T-helper 17 cell (primary cell): Measurements from ENCODE around the gene UBE2M. TPM values are rescaled to one million over a fixed set of nuclear protein-coding genes. Genes with fewer than 3 reads are reported as not detected.

Experiments
- ATAC-seq: fragments of 150-1000 bp; cut with Tn5 transposase; 2 replicates; pipeline ENCODE4 v1.10.0; 2021; ENCODE audit warnings: mild to moderate bottlenecking, moderate library complexity
- DNase-seq, 3 donors: peaks; one replicate each; pipeline versions ENCODE4 v3.0.0 to v3.0.0-alpha.2; 2020 to 2021
- H3K9me3 ChIP-seq: one replicate; pipeline ENCODE4 v1.7.0; 2013; ENCODE audit warnings: low read length, mild to moderate bottlenecking; ENCODE audit not compliant: control insufficient read depth, poor library complexity, severe bottlenecking
- H3K27ac Mint-ChIP-seq: one replicate; pipeline ENCODE4 v1.8.0; 2022; ENCODE audit warnings: mild to moderate bottlenecking, moderate library complexity, mixed read lengths
- H3K27me3 Mint-ChIP-seq: one replicate; pipeline ENCODE4 v1.8.0; 2022; ENCODE audit warnings: mixed read lengths
- H3K36me3 Mint-ChIP-seq: one replicate; pipeline ENCODE4 v1.8.0; 2022; ENCODE audit warnings: low read depth, mixed read lengths
- H3K4me1 Mint-ChIP-seq: one replicate; pipeline ENCODE4 v1.8.0; 2022; ENCODE audit warnings: mild to moderate bottlenecking, mixed read lengths
- H3K4me3 Mint-ChIP-seq: one replicate; pipeline ENCODE4 v1.8.0; 2022; ENCODE audit warnings: mild to moderate bottlenecking, moderate library complexity, mixed read lengths
- total RNA-seq, 4 donors: library from RNA in 2 of 4; stranded (reverse) in 2 of 4; gene quantifications; one replicate each; pipeline ENCODE4 v1.2.3 and lab custom pipeline; 2022 to 2026

UBE2M gene
- total RNA-seq, 2 donors from 2014 or later = 36.1 to 63.5 TPM

GRCh38 chr19:58531034-58531840 is 27.2 kb downstream of the UBE2M start:
- peaks cover 2% of the 10 kb centered on the region for H3K36me3 Mint-ChIP-seq
- no peak overlapping the region for H3K4me3 Mint-ChIP-seq
- no peaks in the 10 kb centered on the region for H3K27me3 Mint-ChIP-seq
- no peak overlapping the region for H3K27ac Mint-ChIP-seq
- no peak for DNase-seq
- H3K9me3 ChIP-seq = no peaks in the 10 kb centered on the region
- ATAC-seq = no peak
- H3K4me1 Mint-ChIP-seq = peaks cover 2% of the 10 kb centered on the region

- Mint-ChIP-seq H3K4me3 (no peak overlapping the region), H3K27ac (no peak overlapping the region), H3K27me3 (no peaks in the 10 kb centered on the region), H3K4me1 (no peaks in the 10 kb centered on the region), H3K36me3 (no peaks in the 10 kb centered on the region)
- no peaks in the 10 kb centered on the region for H3K9me3 ChIP-seq
- ATAC-seq (no peak), DNase-seq (no peak)
These were observed 29.0 kb downstream of the UBE2M start for GRCh38 chr19:58529405-58529804.

GRCh38 chr19:58522709-58523108 is 35.7 kb downstream of the UBE2M start:
- no peak overlapping the region for H3K27ac Mint-ChIP-seq
- no peak for DNase-seq
- H3K9me3 ChIP-seq = no peaks in the 10 kb centered on the region
- ATAC-seq = no peak
- H3K27me3 Mint-ChIP-seq = no peaks in the 10 kb centered on the region
- peaks cover 2% of the 10 kb centered on the region for H3K36me3 Mint-ChIP-seq
- peaks cover 25% of the 10 kb centered on the region for H3K4me1 Mint-ChIP-seq
- H3K4me3 Mint-ChIP-seq = no peak overlapping the region

- Mint-ChIP-seq H3K4me1 (peaks cover 25% of the 10 kb centered on the region), H3K4me3 (no peak overlapping the region), H3K27ac (no peak overlapping the region), H3K27me3 (no peaks in the 10 kb centered on the region), H3K36me3 (peaks cover 2% of the 10 kb centered on the region)
- DNase-seq = no peak
- H3K9me3 ChIP-seq = no peaks in the 10 kb centered on the region
- no peak for ATAC-seq
These were observed 36.8 kb downstream of the UBE2M start for GRCh38 chr19:58521651-58522050.

GRCh38 chr19:58520257-58520599 is 38.2 kb downstream of the UBE2M start:
- ATAC-seq = no peak
- H3K4me1 Mint-ChIP-seq = peaks cover 32% of the 10 kb centered on the region

GRCh38 chr19:58519355-58520256 is 38.8 kb downstream of the UBE2M start, which contains the start of gene ZBTB45:
Gene ZBTB45 (minus strand): TSS chr19:58519810. CDS start chr19:58517673, 2,137 bp downstream.
- peaks cover 2% of the 10 kb centered on the region for H3K36me3 Mint-ChIP-seq
- DNase-seq (peak; percentile 84 to 91 (median 87)), ATAC-seq (peak; percentile 85)
- H3K27ac Mint-ChIP-seq = peak within 1 kb of the TSS; percentile 96
- H3K27me3 Mint-ChIP-seq = no peaks in the 10 kb centered on the region
- peaks cover 35% of the 10 kb centered on the region for H3K4me1 Mint-ChIP-seq
- no peaks in the 10 kb centered on the region for H3K9me3 ChIP-seq
- H3K4me3 Mint-ChIP-seq = peak within 1 kb of the TSS; percentile 97

More at GRCh38 chr19:58520257-58520599, 38.2 kb downstream of the UBE2M start:
- peak overlapping the region; percentile 97 for H3K4me3 Mint-ChIP-seq
- no peaks in the 10 kb centered on the region for H3K9me3 ChIP-seq
- no peak for DNase-seq
- peaks cover 2% of the 10 kb centered on the region for H3K36me3 Mint-ChIP-seq
- no peaks in the 10 kb centered on the region for H3K27me3 Mint-ChIP-seq
- peak overlapping the region; percentile 96 for H3K27ac Mint-ChIP-seq

- ATAC-seq (peak; percentile 17), DNase-seq (peak; percentile 30 to 32 (median 31))
- H3K9me3 ChIP-seq = no peaks in the 10 kb centered on the region
- Mint-ChIP-seq H3K36me3 (peaks cover 2% of the 10 kb centered on the region), H3K27ac (peak overlapping the region; percentile 96), H3K4me1 (peaks cover 36% of the 10 kb centered on the region), H3K27me3 (no peaks in the 10 kb centered on the region), H3K4me3 (peak overlapping the region; percentile 97)
These were observed 39.4 kb downstream of the UBE2M start for GRCh38 chr19:58519087-58519354.

- DNase-seq = no peak
- Mint-ChIP-seq H3K27ac (peak overlapping the region; percentile 96), H3K36me3 (peaks cover 2% of the 10 kb centered on the region), H3K4me1 (peaks cover 39% of the 10 kb centered on the region), H3K27me3 (no peaks in the 10 kb centered on the region), H3K4me3 (peak overlapping the region; percentile 97)
- H3K9me3 ChIP-seq = no peaks in the 10 kb centered on the region
- no peak for ATAC-seq
These were observed 39.9 kb downstream of the UBE2M start for GRCh38 chr19:58518256-58519086.

GRCh38 chr19:58516964-58517833 is 41.2 kb downstream of the UBE2M start:
- H3K9me3 ChIP-seq = no peaks in the 10 kb centered on the region
- no peak overlapping the region for H3K4me3 Mint-ChIP-seq
- no peaks in the 10 kb centered on the region for H3K27me3 Mint-ChIP-seq
- peaks cover 39% of the 10 kb centered on the region for H3K4me1 Mint-ChIP-seq
- ATAC-seq (no peak), DNase-seq (no peak)
- H3K27ac Mint-ChIP-seq = no peak overlapping the region
- H3K36me3 Mint-ChIP-seq = peaks cover 2% of the 10 kb centered on the region

- ATAC-seq (no peak), DNase-seq (no peak)
- peaks cover 39% of the 10 kb centered on the region for H3K4me1 Mint-ChIP-seq
- H3K27ac Mint-ChIP-seq = no peak overlapping the region
- H3K9me3 ChIP-seq = no peaks in the 10 kb centered on the region
- peaks cover 2% of the 10 kb centered on the region for H3K36me3 Mint-ChIP-seq
- no peaks in the 10 kb centered on the region for H3K27me3 Mint-ChIP-seq
- H3K4me3 Mint-ChIP-seq = no peak overlapping the region
These were observed 42.1 kb downstream of the UBE2M start for GRCh38 chr19:58516246-58516836.

- H3K9me3 ChIP-seq = no peaks in the 10 kb centered on the region
- Mint-ChIP-seq H3K36me3 (peaks cover 2% of the 10 kb centered on the region), H3K27ac (no peak overlapping the region), H3K4me1 (peaks cover 37% of the 10 kb centered on the region), H3K4me3 (peak overlapping the region; percentile 67), H3K27me3 (no peaks in the 10 kb centered on the region)
- ATAC-seq (no peak), DNase-seq (no peak)
These were observed 43.2 kb downstream of the UBE2M start for GRCh38 chr19:58515259-58515658.

- peak overlapping the region; percentile 60 for H3K27ac Mint-ChIP-seq
These were observed 43.8 kb downstream of the UBE2M start for GRCh38 chr19:58514564-58515022.

More at GRCh38 chr19:58514564-58515022, 43.8 kb downstream of the UBE2M start:
- Mint-ChIP-seq H3K4me3 (peak overlapping the region; percentile 84), H3K27me3 (no peaks in the 10 kb centered on the region), H3K4me1 (peaks cover 31% of the 10 kb centered on the region), H3K36me3 (peaks cover under 1% of the 10 kb centered on the region)
- ATAC-seq (no peak), DNase-seq (no peak)
- H3K9me3 ChIP-seq = no peaks in the 10 kb centered on the region
